CD4-positive, alpha-beta T cell (primary cell): Measurements from ENCODE around the gene SYNGAP1. TPM values are rescaled to one million over a fixed set of nuclear protein-coding genes. Genes with fewer than 3 reads are reported as not detected.

Experiments
- ATAC-seq: fragments of 200-7000 bp; cut with Tn5 transposase; one replicate; pipeline ENCODE4 v1.10.0; 2022; ENCODE audit warnings: mild to moderate bottlenecking; ENCODE audit not compliant: poor library complexity
- CTCF ChIA-PET: fragments of 350-600 bp; sonication (Branson Sonifier 250); formaldehyde crosslinking; loops from one replicate; lab custom pipeline; 2021; ENCODE audit warnings: antibody characterized with exemption, inconsistent platforms; lab: Charles Lee
- POLR2A ChIA-PET: fragments of 350-600 bp; sonication (Branson Sonifier 250); formaldehyde crosslinking; loops from one replicate; lab custom pipeline; 2021; ENCODE audit warnings: antibody characterized with exemption, inconsistent platforms; lab: Charles Lee
- DNase-seq, 14 experiments: peaks; one replicate each; pipeline ENCODE4 v3.0.0-alpha.2; 2013 to 2020; ENCODE audit warnings: mixed read lengths in 2 of 14
- H3K27ac ChIP-seq, 2 donors: one replicate each; pipeline versions ENCODE4 v1.5.1 to v1.7.0; 2013; ENCODE audit warnings: low read length in 2 of 2, low read depth in 1 of 2, mild to moderate bottlenecking in 1 of 2
- H3K27me3 ChIP-seq, 2 experiments: 1 replicate in 1 of 2; 2 replicates in 1 of 2; pipeline versions ENCODE4 v1.6.1 to v1.7.0; 2013; ENCODE audit warnings: low read length in 2 of 2, control low read depth in 1 of 2, mild to moderate bottlenecking in 1 of 2, moderate library complexity in 1 of 2; ENCODE audit not compliant: insufficient read depth in 2 of 2, control insufficient read depth in 1 of 2
- H3K36me3 ChIP-seq: one replicate; pipeline ENCODE4 v1.6.1; 2013; ENCODE audit warnings: low read length, control low read depth; ENCODE audit not compliant: insufficient read depth
- H3K4me1 ChIP-seq: one replicate; pipeline ENCODE4 v1.6.1; 2013; ENCODE audit warnings: low read length, control low read depth; ENCODE audit not compliant: insufficient read depth
- H3K4me3 ChIP-seq: one replicate; pipeline ENCODE4 v1.5.1; 2013; ENCODE audit warnings: mild to moderate bottlenecking, low read length, moderate library complexity
- H3K9me3 ChIP-seq, 2 experiments: 1 replicate in 1 of 2; 2 replicates in 1 of 2; pipeline versions ENCODE4 v1.6.1 to v1.7.0; 2013; ENCODE audit warnings: low read length in 2 of 2, mild to moderate bottlenecking in 2 of 2, control low read depth in 1 of 2, moderate library complexity in 1 of 2; ENCODE audit not compliant: control insufficient read depth in 1 of 2, insufficient read depth in 1 of 2
- H3K27ac Mint-ChIP-seq: one replicate; pipeline ENCODE4 v1.8.0; 2020; ENCODE audit warnings: mixed read lengths
- H3K27me3 Mint-ChIP-seq: one replicate; pipeline ENCODE4 v1.8.0; 2021; ENCODE audit warnings: mixed read lengths
- H3K36me3 Mint-ChIP-seq: one replicate; pipeline ENCODE4 v1.8.0; 2021; ENCODE audit warnings: low read depth, mixed read lengths
- H3K4me1 Mint-ChIP-seq: one replicate; pipeline ENCODE4 v1.8.0; 2021; ENCODE audit warnings: low read depth, mixed read lengths
- H3K4me3 Mint-ChIP-seq: one replicate; pipeline ENCODE4 v1.8.0; 2020; ENCODE audit warnings: mild to moderate bottlenecking, mixed read lengths
- H3K9me3 Mint-ChIP-seq: one replicate; pipeline ENCODE4 v1.8.0; 2020; ENCODE audit warnings: mixed read lengths
- CTCF ChIP-seq: fragments of 200-600 bp; IDR thresholded peaks from one replicate; pipeline ENCODE4 v1.8.0; 2022; ENCODE audit warnings: antibody characterized with exemption, mild to moderate bottlenecking
- intact Hi-C, 2 experiments: fragments of 100-400 bp; cut with DNase I in 1 of 2; cut with micrococcal nuclease in 1 of 2; formaldehyde crosslinking; loops; one replicate each; pipeline versions ENCODE4 v1.15.1 to v1.9.0; 2023 to 2025; cut with DNase I, micrococcal nuclease
- microRNA-seq: library from miRNA; unstranded; fragments of <30 nt; microRNA quantifications from one replicate; pipeline ENCODE4 v1.2.0, GENCODE V29; 2021; ENCODE audit warnings: borderline microRNAs expressed, borderline replicate concordance
- total RNA-seq, 174 experiments: library from RNA in 2 of 174; stranded (reverse) in 2 of 174; gene quantifications; one replicate each; pipeline ENCODE4 v1.2.3 and lab custom pipeline; 2021 to 2026

SYNGAP1 gene
- total RNA-seq, 2 experiments from 2014 or later: 62.4 to 63.8 TPM

DNA sequence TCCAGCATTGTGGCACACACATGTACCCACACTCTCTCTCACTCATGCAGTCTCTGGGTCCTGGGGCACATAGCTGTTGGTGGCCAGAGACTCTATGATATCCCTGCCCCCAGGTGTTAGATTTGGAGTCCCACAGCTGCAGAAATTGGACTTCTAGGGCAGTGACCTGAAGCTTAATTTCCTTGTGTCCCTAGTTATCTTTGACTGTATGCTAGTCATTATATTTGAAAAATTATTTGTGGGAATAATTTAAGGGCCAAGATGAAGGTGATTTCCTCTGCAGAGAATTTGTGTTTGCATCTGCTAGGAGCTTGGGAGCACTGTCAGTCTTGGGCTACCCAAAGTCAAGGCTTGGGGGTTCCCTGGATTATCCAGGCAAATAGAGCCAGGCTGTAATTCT lies 84.6 kb downstream of the SYNGAP1 start:
- H3K4me1 ChIP-seq: peaks cover 5% of the 10 kb centered on the region
- Mint-ChIP-seq H3K4me1 (no peaks in the 10 kb centered on the region), H3K27ac (no peak overlapping the region), H3K4me3 (no peak overlapping the region), H3K36me3 (no peaks in the 10 kb centered on the region), H3K27me3 (peaks cover 9% of the 10 kb centered on the region), H3K9me3 (no peaks in the 10 kb centered on the region)
- CTCF ChIA-PET: no interaction called here
- no peaks in the 10 kb centered on the region for H3K36me3 ChIP-seq
- H3K9me3 ChIP-seq: no peaks in the 10 kb centered on the region
- intact Hi-C loops: no loop called here
- TF ChIP-seq CTCF: no peak
- H3K4me3 ChIP-seq: no peak overlapping the region
- DNase-seq (no peak), ATAC-seq (no peak)
- peaks cover 0 to 3% of the 10 kb centered on the region in 2 experiments for H3K27me3 ChIP-seq
- POLR2A ChIA-PET: no interaction called here
- H3K27ac ChIP-seq: no peak overlapping the region

Small RNA genes lying within 50 kb of the gene (microRNA-seq; reads per million reads assigned to microRNA genes)
- not detected for gene MIR5004

Other genes starting within 250 kb of the SYNGAP1 start
- 1 to 10 TPM; 2.8 to 3.0 TPM for gene COL11A2, start 227.6 kb upstream of the SYNGAP1 start, total RNA-seq
- 10 to 100 TPM; 42.9 to 45.0 TPM for gene RXRB, start 219.4 kb upstream of the SYNGAP1 start, total RNA-seq
- 1 to 10 TPM; 8.6 to 9.6 TPM for gene SLC39A7, start 219.2 kb upstream of the SYNGAP1 start, total RNA-seq
- 10 to 100 TPM in 1 of 2 experiments, 1 to 10 TPM in 1; 8.6 to 10.5 TPM for gene HSD17B8, start 215.4 kb upstream of the SYNGAP1 start, total RNA-seq
- gene RING1, start 211.6 kb upstream of the SYNGAP1 start, total RNA-seq: 10 to 100 TPM; 27.1 to 28.6 TPM
- 10 to 100 TPM; 67.9 TPM for gene VPS52, start 148.2 kb upstream of the SYNGAP1 start, total RNA-seq
- 1,000 to 10,000 TPM; 5,159 to 5,309 TPM for gene RPS18, start 148.0 kb upstream of the SYNGAP1 start, total RNA-seq
- gene B3GALT4, start 142.9 kb upstream of the SYNGAP1 start, total RNA-seq: 10 to 100 TPM; 11.1 to 12.7 TPM
- 10 to 100 TPM; 13.6 to 15.8 TPM for gene WDR46, start 130.8 kb upstream of the SYNGAP1 start, total RNA-seq
- gene PFDN6, start 130.5 kb upstream of the SYNGAP1 start, total RNA-seq: 10 to 100 TPM in 1 of 2 experiments, 1 to 10 TPM in 1; 9.7 to 11.7 TPM
- gene RGL2, start 121.1 kb upstream of the SYNGAP1 start, total RNA-seq: 10 to 100 TPM; 39.2 to 39.4 TPM
- gene TAPBP, start 106.0 kb upstream of the SYNGAP1 start, total RNA-seq: 100 to 1,000 TPM; 203 to 206 TPM
- gene ZBTB22, start 102.3 kb upstream of the SYNGAP1 start, total RNA-seq: 10 to 100 TPM; 11.6 to 13.6 TPM
- 10 to 100 TPM; 24.2 to 24.7 TPM for gene DAXX, start 97.1 kb upstream of the SYNGAP1 start, total RNA-seq
- gene KIFC1, start 28.2 kb upstream of the SYNGAP1 start, total RNA-seq: 1 to 10 TPM; 1.2 to 1.6 TPM
- 100 to 1,000 TPM; 545 to 557 TPM for gene PHF1, start 9.1 kb upstream of the SYNGAP1 start, total RNA-seq
- 100 to 1,000 TPM; 176 to 185 TPM for gene CUTA, start 2.0 kb upstream of the SYNGAP1 start, total RNA-seq
- gene ZBTB9, start 34.5 kb downstream of the SYNGAP1 start, total RNA-seq: 1 to 10 TPM; 5.5 to 5.7 TPM
- gene BAK1, start 160.2 kb downstream of the SYNGAP1 start, total RNA-seq: 10 to 100 TPM; 38.3 to 40.8 TPM
- gene ITPR3, start 201.3 kb downstream of the SYNGAP1 start, total RNA-seq: 10 to 100 TPM; 44.5 to 45.5 TPM